ENCODE results near the gene PTPRG.

DNA sequence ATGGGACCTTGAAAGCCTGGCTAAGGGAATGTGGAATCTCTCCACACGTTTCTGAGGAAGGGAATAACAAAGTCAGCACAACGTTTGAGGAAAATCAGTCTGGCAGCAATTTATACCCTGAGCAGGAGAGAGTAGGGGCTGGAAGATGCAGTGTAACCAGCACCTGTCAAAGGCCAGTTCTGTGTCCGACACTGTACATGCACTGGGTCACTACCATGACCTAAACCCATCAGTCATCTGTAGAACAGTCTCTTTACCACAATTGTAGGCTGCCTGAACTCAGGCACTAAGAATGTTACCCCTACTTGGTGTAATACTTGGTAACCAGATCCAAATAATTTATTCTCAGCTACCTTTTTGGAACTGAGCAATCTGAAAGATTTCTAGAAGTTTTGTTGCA lies 698.6 kb downstream of the PTPRG start:
- TF ChIP-seq, protein P1, sequence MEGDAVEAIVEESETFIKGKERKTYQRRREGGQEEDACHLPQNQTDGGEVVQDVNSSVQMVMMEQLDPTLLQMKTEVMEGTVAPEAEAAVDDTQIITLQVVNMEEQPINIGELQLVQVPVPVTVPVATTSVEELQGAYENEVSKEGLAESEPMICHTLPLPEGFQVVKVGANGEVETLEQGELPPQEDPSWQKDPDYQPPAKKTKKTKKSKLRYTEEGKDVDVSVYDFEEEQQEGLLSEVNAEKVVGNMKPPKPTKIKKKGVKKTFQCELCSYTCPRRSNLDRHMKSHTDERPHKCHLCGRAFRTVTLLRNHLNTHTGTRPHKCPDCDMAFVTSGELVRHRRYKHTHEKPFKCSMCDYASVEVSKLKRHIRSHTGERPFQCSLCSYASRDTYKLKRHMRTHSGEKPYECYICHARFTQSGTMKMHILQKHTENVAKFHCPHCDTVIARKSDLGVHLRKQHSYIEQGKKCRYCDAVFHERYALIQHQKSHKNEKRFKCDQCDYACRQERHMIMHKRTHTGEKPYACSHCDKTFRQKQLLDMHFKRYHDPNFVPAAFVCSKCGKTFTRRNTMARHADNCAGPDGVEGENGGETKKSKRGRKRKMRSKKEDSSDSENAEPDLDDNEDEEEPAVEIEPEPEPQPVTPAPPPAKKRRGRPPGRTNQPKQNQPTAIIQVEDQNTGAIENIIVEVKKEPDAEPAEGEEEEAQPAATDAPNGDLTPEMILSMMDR (conservative IDR thresholded peaks at IDR 0.05), result no peak
- TF ChIP-seq ZFX (IDR thresholded peaks at IDR 0.05), result no peak
